Ramos (cell line): ENCODE results near the gene PHAX.

Experiments
- in situ Hi-C: fragments of 300-500 bp; cut with MboI; formaldehyde crosslinking; loops from one replicate; pipeline ENCODE4 v1.14.3; 2022; ENCODE audit warnings: low sequenced_read_pairs; ENCODE audit not compliant: unreplicated experiment

Gene PHAX

DNA sequence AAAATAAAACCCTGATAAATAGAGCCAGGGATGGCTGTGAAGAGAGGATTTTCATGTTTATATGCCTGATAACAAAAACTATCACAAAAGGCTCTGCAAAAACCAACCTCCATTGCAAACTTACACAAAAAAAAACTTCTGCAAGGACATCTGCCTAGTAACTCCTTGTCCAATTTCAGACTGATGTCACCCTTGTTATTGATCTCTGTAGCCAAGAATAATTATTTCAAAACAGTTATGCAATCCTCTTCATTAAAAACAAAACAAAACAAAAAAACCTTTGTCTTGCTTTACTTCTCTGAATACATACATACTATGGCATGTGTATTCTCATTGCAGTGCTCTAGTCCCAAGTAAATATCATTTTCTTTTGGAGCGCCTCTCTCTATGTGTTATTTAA is 49.7 kb downstream of the PHAX start:
- in situ Hi-C loops = loop anchor here (25.0 kb wide), 1 partner anchor 837 kb away; no protein-coding TSS in a partner anchor

DNA sequence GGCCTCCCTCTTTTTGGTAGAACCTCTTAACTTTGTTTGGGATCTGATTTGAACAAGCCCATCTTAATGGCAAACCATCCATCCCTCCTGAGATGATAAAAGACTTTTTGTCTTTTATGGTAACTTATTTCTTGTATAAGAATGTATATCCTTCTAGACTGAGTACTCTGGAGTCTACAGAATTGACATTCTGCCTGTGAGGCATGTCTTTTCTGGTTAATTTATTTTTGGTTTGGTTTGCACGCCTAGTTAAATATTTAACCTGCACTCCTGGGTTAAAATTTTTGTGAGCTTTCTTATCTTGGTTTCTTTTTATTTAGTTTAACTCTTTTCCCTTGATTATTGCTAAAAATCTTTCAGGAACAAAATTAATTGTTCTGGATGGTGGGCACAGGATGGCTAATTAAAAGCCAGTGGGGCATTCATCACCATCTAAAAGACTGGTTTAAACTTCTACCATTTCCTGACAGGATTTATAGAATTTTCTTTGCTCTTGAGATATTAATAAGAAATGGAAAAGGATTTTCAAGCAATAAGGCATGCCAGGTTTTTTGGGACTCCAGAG is 50.3 kb downstream of the PHAX start:
- in situ Hi-C loops = loop anchor here (25.0 kb wide), 1 partner anchor 836 kb away; no protein-coding TSS in a partner anchor

DNA sequence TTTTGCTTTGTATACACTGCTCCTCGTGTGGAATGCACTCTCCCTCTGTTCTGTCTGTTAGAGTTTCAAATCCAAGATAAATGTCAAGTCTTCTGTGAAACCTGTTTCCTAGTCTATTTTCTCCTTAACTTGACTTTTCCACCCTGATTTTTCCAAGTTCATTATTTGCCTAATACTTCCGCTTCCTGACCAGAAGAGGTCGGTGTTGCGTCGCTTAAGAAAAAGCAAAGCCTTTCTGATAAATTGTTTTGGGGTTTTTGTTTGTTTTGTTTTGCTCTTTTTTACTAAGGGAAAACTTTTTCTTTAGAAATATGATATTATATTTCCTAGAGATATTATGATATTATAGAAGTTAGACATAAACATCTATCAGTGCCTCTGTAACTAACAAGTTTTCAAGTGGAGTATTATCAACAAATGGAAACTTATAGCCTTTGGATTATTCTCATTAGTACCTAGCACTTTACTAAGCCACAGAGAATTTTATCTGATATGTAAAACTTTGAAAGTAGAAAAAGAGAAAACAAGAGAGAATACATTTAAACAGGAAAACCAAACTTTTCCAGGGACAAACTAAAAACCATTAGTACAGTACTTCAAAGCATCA is 55.8 kb downstream of the PHAX start:
- in situ Hi-C loops = loop anchor here (25.0 kb wide), 1 partner anchor 831 kb away; no protein-coding TSS in a partner anchor

GRCh38 chr5:126658561-126658960 is 57.8 kb downstream of the PHAX start:
- in situ Hi-C loops = loop anchor here (25.0 kb wide), 1 partner anchor 829 kb away; no protein-coding TSS in a partner anchor

DNA sequence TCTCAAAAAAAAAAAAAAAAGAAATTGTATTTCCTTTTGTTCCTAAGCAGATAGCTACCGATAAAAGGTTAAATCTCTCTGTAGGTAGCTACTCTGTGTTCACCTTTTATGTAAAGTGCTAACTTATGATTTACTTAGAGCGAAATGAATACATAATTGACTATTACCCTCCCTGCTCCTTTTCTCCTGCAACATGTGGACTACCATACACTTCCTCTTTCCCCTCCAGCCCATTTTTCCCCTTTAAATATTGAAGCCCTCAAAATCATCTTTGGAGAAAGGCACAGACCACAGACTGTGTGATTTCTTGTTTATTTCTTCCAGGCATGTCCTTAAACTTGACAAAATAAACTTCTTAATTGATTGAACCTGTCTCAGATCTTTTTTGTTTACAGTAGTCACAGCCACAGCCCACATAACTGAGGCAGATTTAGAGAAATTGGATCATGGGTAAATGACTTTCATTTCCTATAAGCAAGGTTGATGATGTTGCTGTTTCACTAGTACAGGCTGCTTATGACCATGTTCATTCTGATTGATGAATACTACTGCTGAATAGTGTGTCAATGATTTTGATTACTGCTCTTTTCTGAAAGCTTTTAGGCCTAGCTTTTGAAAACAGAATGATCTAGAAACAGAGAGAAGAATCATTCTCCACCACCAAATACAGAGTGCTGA is 59.2 kb downstream of the PHAX start:
- in situ Hi-C loops = loop anchor here (10.0 to 25.0 kb wide), 2 partner anchors 655 to 827 kb away; no protein-coding TSS in a partner anchor

DNA sequence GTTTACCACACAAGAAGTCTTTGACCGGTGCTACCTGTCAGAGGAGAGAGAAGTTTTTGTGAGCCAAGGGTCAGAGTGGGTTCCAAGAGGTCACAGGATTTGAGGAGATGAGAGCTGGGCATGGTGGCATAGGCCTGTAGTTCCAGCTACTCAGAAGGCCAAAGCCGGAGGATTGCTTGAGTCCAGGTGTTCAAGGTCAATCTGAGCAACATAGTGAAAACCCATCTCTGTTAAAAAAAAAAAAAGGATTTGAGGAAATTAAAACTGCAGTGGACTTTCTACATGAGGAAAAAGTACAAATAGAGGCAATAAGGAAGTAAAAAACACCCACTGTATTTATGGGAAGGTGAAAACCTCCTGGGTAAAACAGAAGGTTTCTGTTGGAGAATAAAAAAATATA is 63.8 kb downstream of the PHAX start:
- in situ Hi-C loops = loop anchor here (10.0 to 25.0 kb wide), 2 partner anchors 650 to 823 kb away; no protein-coding TSS in a partner anchor

GRCh38 chr5:126670109-126670508 is 69.4 kb downstream of the PHAX start:
- in situ Hi-C loops = loop anchor here (10.0 to 25.0 kb wide), 2 partner anchors 135 to 817 kb away; no protein-coding TSS in a partner anchor

DNA sequence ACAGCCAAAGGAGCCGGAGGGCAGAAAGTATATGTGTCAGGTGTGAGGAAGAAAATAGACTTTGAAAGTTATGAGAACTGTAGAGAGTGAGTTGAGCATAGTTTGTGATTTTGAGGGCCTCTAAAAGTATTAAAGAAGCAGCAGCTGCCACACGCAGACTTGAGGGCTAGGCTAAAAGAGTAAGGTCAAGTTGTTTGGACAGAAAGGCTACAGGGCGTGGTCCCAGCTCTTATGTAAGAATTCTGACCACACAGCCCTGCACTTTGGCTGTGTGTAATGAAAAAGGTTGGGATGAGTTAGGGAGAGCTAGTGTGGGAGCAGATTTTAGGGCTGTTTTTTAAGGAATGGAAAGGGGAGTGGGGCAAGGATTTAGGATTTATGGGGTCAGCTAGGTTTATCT is 70.9 kb downstream of the PHAX start:
- in situ Hi-C loops = loop anchor here (10.0 to 25.0 kb wide), 2 partner anchors 133 to 816 kb away; no protein-coding TSS in a partner anchor

DNA sequence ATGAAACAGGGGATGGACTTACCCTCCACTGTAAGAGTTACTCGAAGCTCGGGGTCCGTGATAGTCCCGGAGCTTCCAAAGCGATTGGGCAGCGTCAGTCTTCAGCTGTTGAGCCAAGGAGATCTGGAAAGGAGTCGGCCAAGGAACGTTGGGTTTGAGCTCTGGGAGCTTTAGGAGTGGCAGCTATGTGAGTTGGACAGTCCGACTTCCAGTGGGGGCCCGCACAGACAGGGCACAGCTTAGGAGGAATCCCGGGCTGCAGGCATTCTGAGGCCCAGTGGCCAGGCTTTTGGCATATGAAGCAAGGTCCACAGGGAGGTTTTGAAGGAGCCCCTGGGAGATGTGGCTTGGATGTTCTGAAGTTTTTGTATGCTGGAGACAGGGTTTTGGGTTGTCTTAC is 72.7 kb downstream of the PHAX start:
- in situ Hi-C loops = loop anchor here (10.0 to 25.0 kb wide), 2 partner anchors 131 to 814 kb away; no protein-coding TSS in a partner anchor

DNA sequence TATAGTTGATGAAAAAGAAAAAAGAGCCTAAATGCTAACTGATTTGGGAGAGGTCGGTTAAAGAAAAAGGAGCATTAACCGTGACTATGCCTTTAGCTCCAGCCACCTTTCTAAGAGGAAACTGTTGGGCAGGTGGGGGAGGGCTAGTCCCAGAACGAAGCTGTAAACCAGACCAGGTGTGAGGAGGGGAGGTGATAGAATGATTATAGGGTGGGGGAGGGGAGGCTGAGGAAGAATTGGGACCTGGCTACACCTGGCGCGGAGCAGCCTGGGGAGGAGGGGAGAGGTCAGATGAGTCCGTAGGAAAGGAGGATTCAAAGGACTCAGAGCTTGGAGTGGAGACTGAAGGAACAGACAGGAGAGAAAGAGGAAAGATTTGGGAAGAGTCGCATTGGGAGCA is 73.4 kb downstream of the PHAX start:
- in situ Hi-C loops = loop anchor here (10.0 to 25.0 kb wide), 2 partner anchors 131 to 813 kb away; no protein-coding TSS in a partner anchor

DNA sequence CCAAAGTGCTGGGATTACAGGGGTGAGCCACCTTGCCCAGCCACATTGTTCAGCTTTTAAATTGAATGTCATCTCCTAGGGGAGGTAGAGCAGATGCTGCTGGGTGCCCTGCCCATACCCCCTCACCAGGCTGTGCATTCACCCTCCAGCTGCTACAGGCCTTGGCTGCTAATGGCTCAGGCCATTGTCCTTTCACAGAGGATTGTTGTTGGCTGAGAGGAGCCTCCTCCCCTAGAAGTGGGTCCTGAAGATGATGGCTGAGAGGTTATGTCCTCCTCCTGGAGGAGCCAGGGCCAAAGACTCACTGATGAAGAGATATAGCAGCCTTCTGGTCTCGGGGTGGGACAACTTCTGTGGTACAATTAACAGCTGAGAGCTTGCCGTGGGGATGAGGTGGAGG is 74.6 kb downstream of the PHAX start:
- in situ Hi-C loops = loop anchor here (10.0 kb wide), 1 partner anchor 129 kb away; no protein-coding TSS in a partner anchor

DNA sequence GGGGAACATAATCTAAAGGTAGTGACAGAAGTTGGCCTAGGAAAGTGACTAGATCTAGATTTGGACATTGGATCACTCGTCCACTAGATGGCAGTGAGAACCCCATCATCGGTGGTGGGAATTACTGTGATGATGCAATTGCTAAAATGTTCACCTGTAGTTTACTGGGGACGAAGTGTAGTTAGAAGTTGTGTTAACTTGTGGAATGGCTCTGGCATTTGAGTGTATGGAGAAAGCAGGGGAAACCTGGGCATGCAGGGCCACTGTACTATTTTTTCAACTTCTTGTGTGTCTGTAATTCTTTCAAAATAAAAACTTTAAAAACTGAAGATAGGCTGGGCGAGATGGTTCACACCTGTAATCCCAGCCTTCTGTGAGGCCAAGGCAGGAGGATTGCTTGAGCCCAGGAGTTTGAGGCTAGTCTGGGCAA is 75.5 kb downstream of the PHAX start:
- in situ Hi-C loops = loop anchor here (10.0 kb wide), 1 partner anchor 129 kb away; no protein-coding TSS in a partner anchor
